Measurements from ENCODE around the gene SLCO2A1.

The SLCO2A1 gene

DNA sequence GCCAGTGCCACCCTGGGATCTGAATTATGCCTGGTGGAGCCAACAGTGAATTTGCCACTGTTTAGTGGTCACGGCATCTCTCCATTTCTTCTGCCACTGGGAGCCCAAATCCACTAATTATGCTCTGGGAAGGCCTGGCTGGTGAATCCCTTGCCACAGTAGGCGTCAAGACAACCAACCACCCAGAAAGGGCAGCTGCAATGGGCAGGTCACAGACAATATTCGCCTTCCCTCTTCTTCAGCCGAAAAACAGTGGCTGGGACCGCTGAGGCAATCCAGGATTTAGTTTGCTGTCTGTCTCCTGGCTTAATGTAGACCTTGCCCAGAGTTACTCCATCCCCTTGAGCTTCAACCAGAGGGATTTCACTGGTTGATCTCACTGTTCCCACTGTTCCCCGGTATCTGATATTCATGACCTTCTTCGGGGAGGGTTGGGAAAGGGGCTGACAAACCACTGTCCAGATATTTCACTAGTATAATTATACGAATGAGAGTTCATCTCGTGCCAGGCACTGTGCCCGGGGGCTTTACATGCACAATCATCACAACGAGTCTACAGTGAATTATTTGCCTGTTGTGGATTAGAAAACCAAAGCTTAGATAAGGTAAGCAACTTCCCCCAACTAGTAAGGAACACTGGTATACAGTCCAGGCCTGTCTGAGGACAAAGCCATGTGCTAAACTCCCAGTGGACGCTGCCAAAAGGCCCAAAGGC, 84.2 kb downstream of the SLCO2A1 start:
- no peak for DNase-seq

DNA sequence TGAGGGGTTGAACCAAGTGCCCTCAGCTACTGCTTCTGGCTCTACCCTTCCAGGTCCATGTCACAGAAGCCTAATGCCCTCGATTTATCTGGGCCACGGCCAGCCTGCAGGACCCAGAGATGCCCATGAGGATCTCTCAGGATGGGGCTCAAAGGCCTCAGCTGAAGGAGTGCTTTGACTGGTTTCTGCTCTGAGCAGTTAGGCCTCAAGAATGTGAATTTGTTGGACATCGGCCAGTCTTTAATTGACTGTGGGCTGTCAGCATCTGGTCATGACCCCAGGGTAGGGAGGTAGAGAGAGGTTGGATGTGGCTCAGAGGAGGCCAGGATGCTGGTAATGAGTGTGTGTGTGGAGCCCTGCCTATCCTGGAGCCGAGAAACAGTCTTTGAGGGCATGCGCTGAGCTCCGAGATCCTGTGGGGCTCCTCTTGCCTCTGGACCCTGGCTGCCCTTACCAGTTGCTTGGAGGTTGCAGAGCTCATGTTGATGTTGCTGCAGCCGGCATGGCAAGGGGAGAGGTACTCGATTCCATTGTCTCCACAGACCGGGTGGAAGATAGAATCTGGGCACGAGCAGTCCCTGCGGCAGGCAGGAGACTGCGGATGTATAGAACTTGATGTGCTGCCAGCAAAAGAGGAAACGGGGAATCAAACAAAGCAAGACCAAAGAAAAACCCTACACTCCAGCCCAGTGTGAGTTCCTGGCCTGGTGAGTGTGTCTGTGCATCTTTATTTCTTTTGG, 84.9 kb downstream of the SLCO2A1 start:
- DNase-seq, result no peak

GRCh38 chr3:133944181-133944580, 85.5 kb downstream of the SLCO2A1 start:
- no peak for DNase-seq

GRCh38 chr3:133943639-133944141, 86.0 kb downstream of the SLCO2A1 start:
- no peak for DNase-seq

DNA sequence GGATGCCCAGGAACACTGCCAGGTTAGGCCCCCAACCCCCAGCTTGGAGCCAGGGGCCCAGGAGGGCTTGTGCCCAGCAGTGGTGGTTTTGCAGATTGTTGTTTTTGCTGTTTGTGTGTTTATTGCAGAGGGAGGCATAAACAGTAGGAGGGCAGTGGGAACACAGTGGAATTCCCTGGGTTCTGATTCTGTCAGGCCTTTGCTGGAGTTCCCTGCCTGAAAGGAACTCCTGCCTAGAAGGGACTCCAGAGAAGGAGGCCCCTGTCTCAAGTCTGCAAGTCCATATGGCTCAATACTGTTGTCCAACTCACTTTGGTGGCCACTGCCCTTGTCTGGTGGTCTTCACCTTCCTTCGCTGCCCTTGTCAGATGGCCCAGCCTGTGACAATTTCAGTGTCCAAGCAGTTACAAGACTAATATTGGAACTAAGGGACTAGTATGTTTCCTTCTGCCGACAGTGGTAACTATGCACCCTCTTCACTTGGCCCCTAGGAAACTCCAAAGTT, 86.6 kb downstream of the SLCO2A1 start:
- no peak for DNase-seq

GRCh38 chr3:133941415-133941821, 88.3 kb downstream of the SLCO2A1 start:
- DNase-seq, result no peak

DNA sequence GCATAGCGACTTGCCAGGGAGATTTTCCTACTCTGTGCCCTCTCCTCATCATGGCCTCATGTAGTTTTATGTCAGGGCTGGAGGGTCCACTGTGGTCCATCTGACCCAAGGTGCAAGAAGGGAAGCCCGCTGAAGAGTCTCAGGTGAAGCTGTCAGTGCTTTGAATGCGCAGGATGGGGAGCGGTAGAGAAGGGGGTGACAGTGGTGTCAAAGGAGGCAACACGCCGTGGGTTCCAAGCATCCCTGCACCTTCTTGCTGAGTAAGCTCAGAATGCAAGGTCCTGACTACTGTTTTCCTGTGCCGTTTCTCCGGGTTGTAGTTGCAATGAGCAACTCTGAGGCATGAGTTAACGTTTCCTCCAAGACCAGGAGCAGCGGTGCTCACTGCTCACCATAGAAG, 89.2 kb downstream of the SLCO2A1 start:
- no peak for DNase-seq

- no peak for DNase-seq
Observed at GRCh38 chr3:133939463-133939835, 90.3 kb downstream of the SLCO2A1 start.

DNA sequence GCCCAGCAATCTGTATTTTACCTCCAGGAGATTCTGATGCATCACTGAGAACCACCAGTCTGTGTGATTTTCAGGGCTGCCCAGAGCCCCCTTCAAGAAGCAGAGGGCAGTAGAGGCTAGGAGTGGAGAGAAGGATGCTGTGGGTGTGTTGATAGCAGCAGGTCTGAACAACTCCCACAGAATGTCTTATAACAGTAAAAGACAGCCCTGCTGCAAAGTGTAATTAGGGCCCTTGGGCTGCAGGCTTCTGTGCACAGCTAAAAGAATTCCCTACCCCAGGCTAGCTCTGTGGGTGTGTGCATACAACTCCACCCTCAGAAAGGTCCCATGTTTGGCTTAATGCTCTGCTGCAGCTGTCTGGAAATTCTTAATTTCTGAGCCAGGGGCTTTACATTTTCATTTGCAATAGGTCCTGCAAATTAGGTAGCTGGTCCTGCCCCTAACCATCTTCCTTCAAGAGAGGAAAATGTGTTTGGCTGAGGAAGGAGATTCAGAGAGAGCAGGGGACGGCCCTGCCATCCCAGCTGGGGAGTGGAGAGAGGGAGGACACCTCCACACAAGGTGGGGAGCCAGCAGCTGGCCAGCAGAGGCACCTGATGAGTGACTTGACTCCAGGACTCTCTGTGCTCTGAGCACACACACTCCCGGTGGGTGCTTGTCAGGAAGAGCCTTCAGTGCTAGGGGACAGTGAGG, 90.8 kb downstream of the SLCO2A1 start:
- DNase-seq, result no peak

- DNase-seq, result no peak
Observed at GRCh38 chr3:133937756-133938601, 91.7 kb downstream of the SLCO2A1 start.

GRCh38 chr3:133937061-133937686, 92.6 kb downstream of the SLCO2A1 start:
- no peak for DNase-seq

DNA sequence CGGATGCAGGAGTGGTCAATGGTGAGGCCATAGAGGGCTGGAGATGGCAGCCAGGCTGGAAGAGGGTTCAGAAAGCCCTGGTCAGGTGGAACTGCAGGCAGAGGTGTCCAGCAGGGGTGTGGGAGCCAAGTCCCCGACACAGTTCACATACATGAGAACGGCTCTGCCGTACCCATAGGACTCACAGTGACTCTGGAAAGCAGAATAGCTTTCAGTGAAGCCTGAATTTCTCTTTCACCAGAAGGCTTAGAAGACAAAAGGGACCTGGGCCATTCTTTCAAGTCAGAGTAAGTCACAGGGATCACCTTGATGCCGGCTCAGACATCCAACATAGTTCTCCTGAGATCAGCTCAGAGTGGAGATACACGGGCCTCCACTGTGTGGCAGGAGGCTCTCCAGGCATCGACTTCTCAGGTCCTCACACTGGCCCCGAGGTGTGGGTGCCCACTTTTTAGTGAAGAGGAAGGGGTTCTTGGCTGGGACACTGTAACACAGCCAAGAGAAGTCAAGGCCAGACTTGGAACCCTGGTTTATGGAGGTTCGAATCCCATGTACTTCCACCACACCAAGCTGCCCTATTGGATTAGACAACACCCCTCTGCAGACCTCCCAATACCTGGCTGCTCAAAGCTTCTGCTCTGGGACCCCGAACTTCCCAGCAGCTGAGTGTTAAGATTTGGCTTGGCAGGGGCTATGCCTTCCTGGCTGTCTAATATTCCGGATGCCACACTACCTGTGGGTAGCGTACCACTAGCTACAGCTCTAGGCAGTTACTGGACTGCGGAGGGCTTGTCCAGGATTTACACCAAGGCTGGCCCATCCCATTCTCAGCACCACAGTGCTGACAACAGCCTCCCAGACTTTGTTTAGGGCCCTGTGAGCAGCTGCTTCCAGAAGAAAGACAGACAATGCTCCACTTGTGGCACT, 93.6 kb downstream of the SLCO2A1 start:
- DNase-seq, result no peak

GRCh38 chr3:133934996-133935842, 94.5 kb downstream of the SLCO2A1 start:
- DNase-seq, result no peak

DNA sequence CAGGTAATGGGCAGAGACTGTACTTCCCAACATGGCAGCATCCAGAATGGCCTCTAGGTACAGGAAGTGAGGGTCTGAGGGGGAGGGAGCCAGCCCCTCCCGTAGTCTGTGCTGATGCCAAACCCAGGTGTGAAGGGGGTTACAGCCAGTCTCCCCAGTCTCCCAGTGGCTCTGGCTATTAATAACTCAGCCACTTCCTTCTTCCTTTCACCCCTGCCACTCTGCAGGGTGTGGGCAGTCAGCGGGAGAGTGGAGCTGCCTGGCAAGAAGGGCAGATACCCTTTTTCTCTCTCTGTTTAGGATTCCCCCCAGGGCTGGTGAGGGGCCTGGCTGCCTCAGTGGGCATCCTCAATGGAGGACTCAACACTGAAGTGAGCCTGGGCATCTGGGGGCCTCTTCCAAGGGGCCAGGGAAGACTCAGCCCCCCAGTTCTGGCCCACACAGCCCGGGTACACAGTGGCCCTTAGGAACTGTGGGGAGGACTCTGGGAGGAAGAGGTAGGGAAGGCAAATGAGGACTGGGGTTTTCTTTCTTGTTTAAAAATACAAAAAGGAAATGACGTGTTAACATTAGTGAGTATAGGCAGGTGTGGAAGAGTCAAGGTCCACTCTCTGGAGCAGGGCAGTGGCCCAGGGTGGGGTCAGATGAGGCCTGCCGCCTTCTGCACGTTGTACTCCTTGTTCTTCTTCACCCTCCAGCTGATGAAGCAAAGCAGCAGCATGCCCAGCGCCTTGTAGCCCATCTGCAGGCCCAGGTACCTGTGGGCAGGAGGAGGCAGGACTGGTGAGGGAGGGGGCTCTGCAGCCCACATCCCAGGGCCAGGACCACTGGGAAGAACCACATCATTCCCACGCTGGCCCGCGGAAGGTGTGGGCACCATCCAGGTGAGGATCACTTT, 95.4 kb downstream of the SLCO2A1 start:
- no peak for DNase-seq

DNA sequence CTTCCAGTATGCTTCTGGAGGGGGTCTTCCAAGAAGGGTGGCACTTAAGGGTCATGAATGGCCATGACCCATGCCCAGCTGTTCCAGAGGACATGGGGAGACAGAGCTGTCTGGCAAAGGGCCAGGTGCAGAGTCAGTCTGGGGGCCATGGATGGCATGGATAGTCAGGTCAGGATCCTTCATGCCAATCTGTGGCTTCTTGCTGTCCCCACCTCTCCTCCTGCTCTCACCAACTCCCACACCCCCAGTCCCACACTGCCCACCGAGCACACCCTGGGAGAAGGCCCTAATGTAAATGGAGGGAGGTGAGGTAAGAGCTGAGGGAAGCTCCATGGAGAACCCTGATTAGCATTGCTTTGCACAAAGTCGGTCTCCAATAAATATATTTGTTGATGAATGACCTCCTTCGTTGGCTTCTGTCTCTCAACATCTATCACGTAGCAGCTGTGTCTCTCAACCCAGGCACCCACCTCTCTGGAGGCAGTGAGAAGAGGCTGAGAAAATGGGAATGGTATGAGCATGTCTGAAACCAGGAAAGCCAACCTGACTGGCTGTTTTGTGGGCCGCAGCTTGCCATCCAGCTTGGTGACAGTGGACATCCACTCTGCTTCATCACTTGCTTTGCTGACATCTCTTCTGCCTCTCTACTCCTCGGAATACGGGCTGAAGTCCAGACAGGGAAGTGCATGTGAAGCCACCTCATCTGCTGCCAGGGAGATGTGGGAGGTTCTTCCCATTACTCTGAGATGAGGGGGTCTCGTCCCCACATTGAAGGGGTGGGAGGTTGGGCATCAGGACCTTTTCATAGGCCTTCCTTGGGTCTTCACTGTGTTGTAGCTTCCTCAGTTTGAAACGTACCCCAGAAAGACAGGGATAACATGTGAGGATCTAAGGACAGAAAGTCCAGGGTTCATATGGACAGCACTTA, 96.4 kb downstream of the SLCO2A1 start:
- no peak for DNase-seq

GRCh38 chr3:133932009-133932408, 97.7 kb downstream of the SLCO2A1 start:
- DNase-seq, result no peak

DNA sequence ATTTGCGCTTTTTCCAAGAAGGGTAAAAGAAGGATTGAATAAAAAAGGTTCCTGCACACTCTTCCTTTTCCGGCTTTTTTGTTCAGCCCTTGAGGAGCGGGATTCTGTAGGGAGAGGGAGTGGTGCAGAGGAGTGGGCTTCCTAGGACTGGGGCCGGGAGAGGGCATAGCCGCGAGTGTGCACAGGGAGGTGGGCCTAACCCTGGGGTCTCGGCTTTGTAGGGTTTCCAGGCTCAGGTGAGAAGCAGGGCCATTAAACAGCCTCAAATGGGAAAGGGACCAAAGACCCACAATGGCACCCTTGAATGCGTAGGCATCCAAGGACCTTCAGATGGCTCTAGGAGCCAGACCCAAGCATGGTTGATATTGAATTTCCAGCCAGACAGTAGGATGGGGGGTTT, 98.6 kb downstream of the SLCO2A1 start:
- DNase-seq, result no peak

Measured in CD4-positive, alpha-beta T cell treated with Interleukin-17A for 4 hours (primary cell).